ENCODE results near the gene RBFA. TPM values are rescaled to one million over a fixed set of nuclear protein-coding genes. Genes with fewer than 3 reads are reported as not detected.

The RBFA gene
- total and polyA plus RNA-seq, 8 donors = 10.5 to 19.5 (median 12.3) TPM

DNA sequence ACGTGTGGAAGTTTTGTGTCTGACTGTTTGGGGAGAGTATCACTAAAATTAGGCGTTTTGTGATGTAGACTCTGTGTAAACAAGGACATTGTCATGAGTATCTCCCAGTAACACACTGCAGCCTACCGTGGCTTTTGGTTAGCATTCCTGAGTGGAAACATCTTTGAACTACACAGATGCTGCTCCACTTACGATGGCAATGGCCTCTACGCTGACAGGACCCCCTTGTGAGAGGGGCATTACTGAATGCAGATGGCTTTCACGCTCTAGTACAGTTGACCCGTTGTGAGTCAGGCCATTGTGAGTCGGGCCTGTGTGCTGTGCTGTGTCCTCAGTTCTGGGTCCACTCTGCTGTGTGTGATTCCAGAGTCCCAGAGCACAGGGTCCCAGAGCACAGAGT lies 40.5 kb downstream of the RBFA start:
- no peaks in the 10 kb centered on the region for H3K4me1 ChIP-seq
- intact Hi-C loops (cut with DNase I) = no loop called here
- no peak for FAIRE-seq

DNA sequence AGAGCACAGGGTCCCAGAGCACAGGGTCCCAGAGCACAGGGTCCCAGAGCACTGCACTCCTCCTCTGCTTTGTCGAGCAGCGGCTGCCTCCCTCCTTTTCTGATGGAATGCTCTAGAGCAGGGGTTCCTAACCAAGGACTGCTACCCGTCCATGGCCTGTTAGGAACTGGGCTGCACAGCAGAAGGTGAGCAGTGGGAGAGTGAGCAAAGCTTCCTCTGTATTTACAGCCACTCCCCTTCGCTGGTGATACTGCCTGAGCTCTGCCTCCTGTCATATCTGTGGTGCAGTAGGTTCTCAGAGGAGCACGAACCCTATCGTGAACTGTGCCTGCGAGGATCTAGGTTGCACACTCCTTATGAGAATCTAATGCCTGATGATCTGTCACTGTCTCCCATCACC lies 41.7 kb downstream of the RBFA start:
- TF ChIP-seq, protein P1, sequence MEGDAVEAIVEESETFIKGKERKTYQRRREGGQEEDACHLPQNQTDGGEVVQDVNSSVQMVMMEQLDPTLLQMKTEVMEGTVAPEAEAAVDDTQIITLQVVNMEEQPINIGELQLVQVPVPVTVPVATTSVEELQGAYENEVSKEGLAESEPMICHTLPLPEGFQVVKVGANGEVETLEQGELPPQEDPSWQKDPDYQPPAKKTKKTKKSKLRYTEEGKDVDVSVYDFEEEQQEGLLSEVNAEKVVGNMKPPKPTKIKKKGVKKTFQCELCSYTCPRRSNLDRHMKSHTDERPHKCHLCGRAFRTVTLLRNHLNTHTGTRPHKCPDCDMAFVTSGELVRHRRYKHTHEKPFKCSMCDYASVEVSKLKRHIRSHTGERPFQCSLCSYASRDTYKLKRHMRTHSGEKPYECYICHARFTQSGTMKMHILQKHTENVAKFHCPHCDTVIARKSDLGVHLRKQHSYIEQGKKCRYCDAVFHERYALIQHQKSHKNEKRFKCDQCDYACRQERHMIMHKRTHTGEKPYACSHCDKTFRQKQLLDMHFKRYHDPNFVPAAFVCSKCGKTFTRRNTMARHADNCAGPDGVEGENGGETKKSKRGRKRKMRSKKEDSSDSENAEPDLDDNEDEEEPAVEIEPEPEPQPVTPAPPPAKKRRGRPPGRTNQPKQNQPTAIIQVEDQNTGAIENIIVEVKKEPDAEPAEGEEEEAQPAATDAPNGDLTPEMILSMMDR (IDR thresholded peaks at IDR 0.05) = no peak
- ATAC-seq (no peak), FAIRE-seq (no peak), DNase-seq (no peak)
- Histone ChIP-seq H3K36me3 (no peaks in the 10 kb centered on the region), H3K4me3 (no peak overlapping the region), H3K4me1 (no peaks in the 10 kb centered on the region), H3K27ac (no peak overlapping the region), H3K27me3 (no peaks in the 10 kb centered on the region), H3K9me3 (no peaks in the 10 kb centered on the region)
- intact Hi-C loops (cut with DNase I) = no loop called here
- whole genome bisulfite sequencing, 2 donors = 85 to 92% methylated on average over 7 of the region's 7 CpGs

More for the DNA sequence above, 40.5 kb downstream of the RBFA start:
- no peaks in the 10 kb centered on the region for H3K36me3 ChIP-seq
- TF ChIP-seq, protein P1 (IDR thresholded peaks at IDR 0.05) = no peak
- no peak overlapping the region for H3K27ac ChIP-seq
- H3K4me3 ChIP-seq = no peak overlapping the region
- H3K9me3 ChIP-seq = no peaks in the 10 kb centered on the region
- H3K27me3 ChIP-seq = no peaks in the 10 kb centered on the region
- 68 to 72% methylated on average over 8 of the region's 8 CpGs for WGBS, 2 donors
- DNase-seq (no peak), ATAC-seq (no peak)

DNA sequence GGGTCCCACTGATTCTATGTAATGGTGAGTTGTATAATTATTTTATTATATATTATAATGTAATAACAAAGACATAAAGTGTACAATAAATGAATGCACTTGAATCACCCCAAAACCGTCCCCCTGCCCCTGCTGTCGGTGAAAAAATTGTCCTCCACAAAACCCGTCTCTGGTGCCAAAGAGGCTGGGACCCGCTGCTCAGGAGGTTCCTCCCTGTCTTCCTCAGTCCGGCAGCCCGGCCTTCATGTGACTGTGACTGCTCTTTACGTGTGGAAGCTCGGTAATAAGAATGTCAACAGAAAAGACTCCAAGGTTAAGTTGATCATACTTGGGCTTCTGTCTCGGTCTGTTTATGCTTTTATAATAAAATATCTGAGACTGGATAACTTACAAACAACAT lies 42.1 kb downstream of the RBFA start:
- no peaks in the 10 kb centered on the region for H3K27me3 ChIP-seq
- no peak for DNase-seq
- no peaks in the 10 kb centered on the region for H3K9me3 ChIP-seq
- FAIRE-seq = no peak
- WGBS, 2 donors = 90 to 95% methylated on average over 9 of the region's 9 CpGs
- H3K4me1 ChIP-seq = no peaks in the 10 kb centered on the region
- no peak overlapping the region for H3K4me3 ChIP-seq
- TF ChIP-seq, protein P1 (IDR thresholded peaks at IDR 0.05) = no peak
- intact Hi-C loops (cut with DNase I) = no loop called here
- no peaks in the 10 kb centered on the region for H3K36me3 ChIP-seq
- no peak overlapping the region for H3K27ac ChIP-seq
- no peak for ATAC-seq

DNA sequence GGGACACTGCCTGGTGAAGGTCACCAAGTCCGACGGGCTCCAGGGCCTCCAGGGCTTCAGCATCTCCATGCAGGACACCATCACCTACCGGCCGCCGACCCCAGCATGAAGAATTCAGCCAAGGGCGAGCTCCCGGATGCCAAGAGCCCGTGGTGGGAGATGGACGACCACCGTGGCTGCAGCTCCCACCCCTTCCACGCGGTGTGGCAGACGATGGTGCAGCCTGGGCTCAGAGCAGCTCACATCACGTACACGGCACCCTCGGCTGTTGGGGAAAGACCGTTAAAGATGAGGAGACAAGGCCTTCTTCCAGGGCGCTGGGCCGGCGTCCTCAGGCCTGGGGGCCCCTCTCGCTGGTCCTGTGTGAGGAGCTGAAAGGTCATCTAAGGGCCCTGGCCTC lies 43.6 kb downstream of the RBFA start:
- 86 to 93% methylated on average over 21 of the region's 21 CpGs for WGBS, 2 donors
- no peak for DNase-seq
- TF ChIP-seq, protein P1 (IDR thresholded peaks at IDR 0.05) = no peak
- H3K4me1 ChIP-seq = no peaks in the 10 kb centered on the region
- no peaks in the 10 kb centered on the region for H3K36me3 ChIP-seq
- no peaks in the 10 kb centered on the region for H3K9me3 ChIP-seq
- H3K4me3 ChIP-seq = no peak overlapping the region
- no peaks in the 10 kb centered on the region for H3K27me3 ChIP-seq
- no peak overlapping the region for H3K27ac ChIP-seq
- ATAC-seq = no peak
- intact Hi-C loops (cut with DNase I) = no loop called here
- FAIRE-seq = no peak

Other genes starting within 250 kb of the RBFA start
- gene KCNG2, start 236.5 kb upstream of the RBFA start, total RNA-seq = under 1 TPM in 3 of 6 donors, not detected in 3; 0.12 to 0.22 (median 0.13) TPM
- not detected for gene KCNG2, start 236.5 kb upstream of the RBFA start, polyA plus RNA-seq
- gene SLC66A2, start 82.8 kb upstream of the RBFA start, total RNA-seq = 10 to 100 TPM; 19.6 to 24.3 (median 21.7) TPM
- 10 to 100 TPM; 34.1 to 36.1 TPM for gene SLC66A2, start 82.8 kb upstream of the RBFA start, polyA plus RNA-seq
- gene HSBP1L1, start 69.8 kb upstream of the RBFA start, total RNA-seq = 10 to 100 TPM in 5 of 6 donors, 1 to 10 TPM in 1; 9.2 to 14.6 (median 12.7) TPM
- 10 to 100 TPM; 42.9 to 43.6 TPM for gene HSBP1L1, start 69.8 kb upstream of the RBFA start, polyA plus RNA-seq
- 10 to 100 TPM; 40.5 to 60.8 (median 46.0) TPM for gene TXNL4A, start 45.9 kb upstream of the RBFA start, total RNA-seq
- 10 to 100 TPM; 50.9 to 64.6 TPM for gene TXNL4A, start 45.9 kb upstream of the RBFA start, polyA plus RNA-seq
- 1 to 10 TPM; 5.9 to 8.4 (median 7.0) TPM for gene ADNP2, start 74.8 kb downstream of the RBFA start, total RNA-seq
- gene ADNP2, start 74.8 kb downstream of the RBFA start, polyA plus RNA-seq = 1 to 10 TPM; 4.2 to 4.7 TPM
- gene PARD6G, start 213.1 kb downstream of the RBFA start, total RNA-seq = 1 to 10 TPM in 5 of 6 donors, under 1 TPM in 1; 0.42 to 2.2 (median 1.4) TPM
- gene PARD6G, start 213.1 kb downstream of the RBFA start, polyA plus RNA-seq = under 1 TPM; 0.77 to 0.99 TPM